ENCODE measurements around the gene ASXL1.

ASXL1 gene

DNA sequence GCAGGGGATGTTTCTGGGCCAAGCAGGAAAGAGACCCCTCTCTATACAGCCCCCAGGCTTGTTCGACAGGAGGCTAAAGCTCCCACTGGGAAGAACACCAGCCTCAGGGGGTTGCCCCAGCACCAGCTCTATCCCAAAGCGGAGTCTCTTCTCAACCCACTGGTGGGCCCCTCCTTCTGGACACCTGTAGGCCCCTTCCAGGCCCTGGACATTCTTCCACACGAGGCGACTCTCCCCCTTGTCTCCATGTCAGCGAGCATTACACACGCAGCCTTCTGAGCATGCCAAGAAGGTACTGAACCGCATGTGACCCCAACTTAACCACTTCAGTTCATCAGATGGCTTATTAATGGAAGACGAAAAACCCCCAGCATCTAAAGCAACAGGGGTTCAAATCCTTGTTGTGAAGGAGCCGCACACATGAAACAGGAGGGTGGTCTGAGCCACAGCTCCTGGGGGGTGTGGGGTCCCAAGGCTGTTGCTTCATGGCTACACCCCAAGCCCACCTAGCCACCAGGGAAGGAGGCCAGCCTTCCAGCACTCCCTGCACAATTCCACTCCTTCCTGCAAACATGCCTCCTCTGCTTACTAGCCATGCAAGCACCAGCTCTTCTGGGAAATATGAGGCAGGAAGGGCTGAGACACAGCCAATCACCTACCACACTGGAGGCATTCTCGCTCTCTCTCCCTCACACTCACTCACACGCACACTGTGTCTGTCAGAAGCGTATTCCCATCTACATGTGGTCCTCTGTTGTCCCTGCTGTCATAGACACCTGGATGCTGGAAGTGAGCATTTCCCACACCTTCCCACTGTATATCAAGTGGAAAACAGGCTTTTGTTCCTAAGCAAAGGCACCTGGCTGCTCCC is 122.5 kb downstream of the ASXL1 start:
- no peak for DNase-seq (ENCODE audit: low read depth)

- no peak for DNase-seq (ENCODE audit: low read depth)
These were observed 123.4 kb downstream of the ASXL1 start for GRCh38 chr20:32481311-32482142.

- DNase-seq (ENCODE audit: low read depth), result no peak
These were observed 124.0 kb downstream of the ASXL1 start for GRCh38 chr20:32482143-32482441.

GRCh38 chr20:32482442-32483261 is 124.5 kb downstream of the ASXL1 start:
- no peak for DNase-seq (ENCODE audit: low read depth)

GRCh38 chr20:32483351-32484224 is 125.5 kb downstream of the ASXL1 start:
- peak; percentile 61 for DNase-seq (ENCODE audit: low read depth)

DNA sequence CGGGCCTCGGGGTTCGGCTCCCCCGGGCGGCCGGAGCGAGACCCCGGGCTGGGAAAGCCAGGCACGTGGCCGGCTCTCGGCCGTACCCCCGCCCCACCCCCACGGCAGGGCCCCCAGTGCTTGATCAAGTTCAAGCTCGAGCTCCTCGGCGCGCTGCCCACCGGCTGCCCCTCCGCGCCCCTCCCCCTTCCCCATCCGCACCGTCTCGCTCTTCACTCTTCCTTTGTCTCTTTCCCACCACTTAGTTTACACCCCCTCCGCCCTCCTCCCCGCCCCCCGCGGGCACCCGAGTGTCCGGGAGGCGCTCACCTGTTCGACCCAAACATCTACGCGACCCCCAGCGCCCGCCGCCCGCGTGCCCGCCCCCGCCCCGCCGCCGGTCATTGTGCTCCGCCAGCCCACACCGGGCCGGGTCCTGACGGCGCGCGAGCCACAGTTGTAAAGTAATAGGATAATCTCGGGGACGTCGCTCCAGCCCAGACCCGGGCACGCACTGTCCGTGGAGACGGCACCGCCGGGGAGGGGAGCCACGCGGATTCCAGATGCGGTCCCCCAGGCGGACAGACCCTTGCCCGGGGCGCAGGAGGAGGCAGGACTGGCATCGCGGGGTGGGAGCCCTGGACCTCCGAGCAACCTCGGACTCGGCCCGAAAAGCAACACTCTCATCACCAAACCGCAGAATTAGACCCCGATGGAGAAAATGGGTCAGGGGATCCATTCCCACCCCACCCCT is 126.3 kb downstream of the ASXL1 start:
- no peak for DNase-seq (ENCODE audit: low read depth)

DNA sequence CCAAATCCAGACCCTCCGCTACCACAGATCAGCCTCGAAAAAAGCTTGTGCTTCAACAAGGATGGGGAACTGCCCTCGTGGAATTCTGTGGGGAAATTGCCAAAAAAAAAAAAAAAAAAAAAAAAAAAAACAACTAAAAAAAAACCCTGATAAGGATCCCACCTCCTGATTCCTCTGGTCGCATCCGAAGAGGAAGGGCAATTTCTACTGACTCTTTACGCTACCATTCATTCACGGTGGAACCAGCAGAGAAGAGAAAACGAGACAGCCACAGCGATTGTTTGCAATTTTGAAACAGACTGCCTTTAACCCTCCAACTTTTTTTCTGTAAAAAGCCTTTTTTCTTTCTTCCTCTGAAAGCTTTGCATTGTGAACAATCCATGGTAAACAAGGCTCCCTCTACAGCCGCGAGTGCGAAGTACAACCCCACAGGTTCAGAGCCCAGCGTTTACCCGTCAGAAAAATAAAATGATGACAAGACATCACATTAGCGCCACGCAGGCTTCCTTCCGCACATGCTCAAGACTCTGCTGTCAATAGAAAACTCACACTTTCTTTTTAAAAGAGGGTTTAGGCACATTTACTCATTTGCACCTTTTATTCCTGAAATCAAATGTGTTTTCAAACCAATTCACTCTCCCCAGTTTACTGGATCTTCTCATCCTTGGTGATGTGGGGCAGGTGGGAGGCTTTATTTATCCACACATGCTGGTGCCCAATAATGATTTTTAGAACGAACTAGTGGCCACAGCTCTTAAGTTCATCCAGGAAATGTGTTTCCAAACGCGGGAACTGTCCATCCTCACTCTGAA is 127.0 kb downstream of the ASXL1 start:
- peak; percentile 57 for DNase-seq (ENCODE audit: low read depth)

GRCh38 chr20:32485770-32486478 is 127.8 kb downstream of the ASXL1 start:
- no peak for DNase-seq (ENCODE audit: low read depth)

- DNase-seq (ENCODE audit: low read depth), result no peak
These were observed 129.2 kb downstream of the ASXL1 start for GRCh38 chr20:32487381-32487780.

DNA sequence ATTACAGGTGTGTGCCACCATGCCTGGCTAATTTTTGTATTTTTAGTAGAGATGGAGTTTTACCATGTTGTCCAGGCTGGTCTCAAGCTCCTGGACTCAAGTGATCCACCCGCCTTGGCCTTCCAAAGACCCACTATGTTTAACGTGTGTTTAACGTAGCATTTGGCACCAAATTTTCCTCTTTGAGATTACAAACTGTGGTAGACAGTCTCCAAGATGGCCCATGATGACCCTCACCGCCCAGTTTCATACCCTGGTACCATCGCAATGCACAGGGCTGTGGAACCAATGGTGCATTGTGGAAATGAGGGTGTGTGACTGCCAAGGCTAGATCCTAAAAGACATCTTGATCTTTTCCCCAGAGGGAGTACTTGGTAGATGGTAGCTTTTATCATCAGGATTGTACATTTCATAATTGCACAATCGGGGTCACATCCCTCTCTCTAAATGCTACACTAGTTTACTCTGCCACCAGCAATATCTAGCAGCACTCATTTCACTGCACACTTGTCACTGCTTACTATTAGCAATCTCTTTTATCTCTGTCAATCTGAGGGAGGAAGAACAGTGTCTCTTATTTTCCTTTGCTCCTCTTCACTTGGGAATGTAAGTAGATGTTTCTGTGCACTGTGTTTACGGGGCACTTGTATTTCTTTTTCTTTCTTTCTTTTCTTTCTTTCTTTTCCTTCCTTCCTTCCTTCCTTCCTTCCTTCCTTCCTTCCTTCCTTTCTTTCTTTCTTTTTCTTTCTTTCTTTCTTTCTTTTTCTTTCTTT is 130.1 kb downstream of the ASXL1 start:
- DNase-seq (ENCODE audit: low read depth), result no peak

All from stimulated activated CD8-positive, alpha-beta memory T cell treated with anti-CD3 and anti-CD28 coated beads, Interleukin-12 subunit alpha, Interleukin-12 subunit beta, amount 100 ng/mL, for 4 hours (primary cell).